K562 (cell line): ENCODE data around the gene JUND. TPM values are rescaled to one million over a fixed set of nuclear protein-coding genes. Genes with fewer than 3 reads are reported as not detected.
A peak's percentile ranks its signal among the peaks of the same experiment; 100 is the strongest.

Experiments
- BACH1 ChIP-seq: fragments of 200-800 bp; sonication (Bioruptor generic); IDR thresholded peaks from 2 replicates; pipeline ENCODE4 v1.6.1; 2016; ENCODE audit warnings: missing genetic modification characterization, missing compliant biosample characterization
- ESRRB ChIP-seq: fragments of 250-450 bp; sonication (Bioruptor Pico); IDR thresholded peaks from 2 replicates; pipeline ENCODE4 v1.5.0; 2020; ENCODE audit warnings: mild to moderate bottlenecking, moderate library complexity, borderline replicate concordance
- FOXJ2 ChIP-seq: fragments of 200-800 bp; sonication (Bioruptor generic); IDR thresholded peaks from 2 replicates; pipeline ENCODE4 v1.6.1; 2016; ENCODE audit warnings: missing genetic modification characterization, missing compliant biosample characterization
- FOXK2 ChIP-seq, 2 experiments: fragments of 450-650 bp; IDR thresholded peaks in 1 of 2; conservative IDR thresholded peaks in 1 of 2; 2 replicates each; pipeline ENCODE4 v1.6.1; 2016; ENCODE audit warnings: low read depth in 2 of 2, mild to moderate bottlenecking in 1 of 2
- MXI1 ChIP-seq: IDR thresholded peaks from 2 replicates; pipeline ENCODE4 v1.6.1; 2011; ENCODE audit warnings: low read depth, mild to moderate bottlenecking, improper control_type of control experiment, low read length
- NFYB ChIP-seq: IDR thresholded peaks from 2 replicates; pipeline ENCODE4 v1.6.1; 2011; ENCODE audit warnings: mild to moderate bottlenecking, moderate library complexity; ENCODE audit not compliant: insufficient read length; ENCODE audit errors: extremely low read depth
- PHB ChIP-seq: fragments of 250-450 bp; sonication (Bioruptor Pico); IDR thresholded peaks from 2 replicates; pipeline ENCODE4 v1.5.0; 2021
- SAFB ChIP-seq: fragments of 200-400 bp; formaldehyde crosslinking; IDR thresholded peaks from 2 replicates; pipeline ENCODE4 v1.6.1; 2017; ENCODE audit warnings: low read depth, low read length, borderline replicate concordance
- ZNF165 ChIP-seq: fragments of 250-450 bp; sonication (Bioruptor Pico); IDR thresholded peaks from 2 replicates; pipeline ENCODE4 v1.4.0; 2020; ENCODE audit warnings: borderline replicate concordance
- ZNF551 ChIP-seq: fragments of 250-450 bp; sonication (Bioruptor Pico); IDR thresholded peaks from 2 replicates; pipeline ENCODE4 v1.5.0; 2021; ENCODE audit warnings: mild to moderate bottlenecking, moderate library complexity
- ZNF644 ChIP-seq: fragments of 200-800 bp; sonication (Bioruptor generic); IDR thresholded peaks from 2 replicates; pipeline ENCODE4 v1.6.1; 2016; ENCODE audit warnings: low read depth, missing genetic modification characterization, missing compliant biosample characterization
- polyA plus RNA-seq, 8 experiments: library from polyadenylated mRNA; depleted of rRNA in 4 of 8; stranded (reverse) in 5 of 8; unstranded in 3 of 8; fragments of >200 nt; fragmentation: Nextera tagmentation in 2 of 8; fragmentation: Illumina TruSeq in 1 of 8; extraction: Ambion mirVana in 2 of 8; extraction: Trizol in 1 of 8; gene quantifications; 2 replicates each; pipeline versions ENCODE4 v1.2.1 to v1.2.3, GENCODE V29; 2011 to 2014; ENCODE audit warnings: inconsistent platforms in 1 of 8, missing spikeins in 1 of 8
- total RNA-seq, 7 experiments: library from RNA; depleted of rRNA in 6 of 7; stranded (reverse); fragments of >200 nt in 6 of 7; fragmentation: Illumina TruSeq in 2 of 7; extraction: Trizol in 2 of 7; gene quantifications; 2 replicates each; pipeline versions ENCODE4 v1.2.1 to v1.2.3, GENCODE V29; 2011 to 2021; ENCODE audit warnings: low replicate concordance in 1 of 7
- TF ChIP-seq, protein P1 (sequence below), 2 experiments: fragments of 150-350 bp in 1 of 2; IDR thresholded peaks; 2 replicates each; pipeline ENCODE4 v1.6.1; 2012 to 2016; ENCODE audit warnings: low read depth in 2 of 2, low read length in 2 of 2, mild to moderate bottlenecking in 1 of 2, moderate library complexity in 1 of 2
- TF ChIP-seq, protein P2 (sequence below): fragments of 450-650 bp; IDR thresholded peaks from 2 replicates; pipeline ENCODE4 v1.6.1; 2017; ENCODE audit warnings: antibody characterized with exemption, mild to moderate bottlenecking
- TF ChIP-seq, protein P3 (sequence below): sonication (generic); formaldehyde crosslinking; IDR thresholded peaks from 2 replicates; pipeline ENCODE4 v1.8.0; 2022; ENCODE audit warnings: mild to moderate bottlenecking, low read depth, missing genetic modification reagents
- TF ChIP-seq, protein P4 (sequence below): fragments of 250-450 bp; sonication (Bioruptor Pico); IDR thresholded peaks from 2 replicates; pipeline ENCODE4 v1.5.0; 2021; ENCODE audit warnings: mild to moderate bottlenecking, moderate library complexity

Gene JUND
- total and polyA plus RNA-seq, 9 of the 15 experiments (the other 6 are each of a cell fraction or from before 2014, with no cell fraction given), result 6.4 to 286 (median 42.3) TPM

DNA sequence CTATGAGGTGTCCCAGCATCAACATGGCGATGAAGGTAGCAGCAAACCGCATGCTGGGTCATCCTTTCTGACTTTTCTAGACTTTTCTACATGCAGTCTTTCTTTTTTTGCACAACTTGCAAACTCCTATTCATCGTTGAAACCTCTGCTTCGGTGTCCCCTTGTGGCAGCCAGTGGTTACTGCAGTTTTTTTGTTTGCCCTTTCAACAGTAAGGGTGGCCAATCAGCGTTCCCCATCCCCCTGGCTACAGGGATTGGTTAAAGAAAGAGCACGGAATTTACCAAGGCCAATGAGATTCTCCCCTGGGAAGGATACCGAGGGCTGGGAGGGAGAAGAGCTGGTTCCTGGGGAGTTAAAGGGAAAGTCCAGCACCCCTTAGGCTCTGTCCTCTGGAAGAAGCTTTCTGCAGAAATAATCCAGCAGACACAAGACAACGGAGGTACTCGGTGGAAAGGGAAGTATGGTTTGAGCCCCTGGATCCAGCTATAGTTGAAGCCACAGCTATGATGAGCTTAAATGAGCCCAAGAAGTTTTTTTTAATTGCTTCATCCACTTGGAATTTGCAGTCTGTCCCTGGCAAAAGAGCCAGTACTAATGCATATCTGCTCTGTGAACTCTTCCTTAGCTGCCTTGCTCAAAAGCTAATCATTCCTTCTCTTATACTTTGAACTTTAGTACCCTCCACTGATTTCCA is 47.1 kb upstream of the JUND start (continued):
- TF ChIP-seq, protein P1, sequence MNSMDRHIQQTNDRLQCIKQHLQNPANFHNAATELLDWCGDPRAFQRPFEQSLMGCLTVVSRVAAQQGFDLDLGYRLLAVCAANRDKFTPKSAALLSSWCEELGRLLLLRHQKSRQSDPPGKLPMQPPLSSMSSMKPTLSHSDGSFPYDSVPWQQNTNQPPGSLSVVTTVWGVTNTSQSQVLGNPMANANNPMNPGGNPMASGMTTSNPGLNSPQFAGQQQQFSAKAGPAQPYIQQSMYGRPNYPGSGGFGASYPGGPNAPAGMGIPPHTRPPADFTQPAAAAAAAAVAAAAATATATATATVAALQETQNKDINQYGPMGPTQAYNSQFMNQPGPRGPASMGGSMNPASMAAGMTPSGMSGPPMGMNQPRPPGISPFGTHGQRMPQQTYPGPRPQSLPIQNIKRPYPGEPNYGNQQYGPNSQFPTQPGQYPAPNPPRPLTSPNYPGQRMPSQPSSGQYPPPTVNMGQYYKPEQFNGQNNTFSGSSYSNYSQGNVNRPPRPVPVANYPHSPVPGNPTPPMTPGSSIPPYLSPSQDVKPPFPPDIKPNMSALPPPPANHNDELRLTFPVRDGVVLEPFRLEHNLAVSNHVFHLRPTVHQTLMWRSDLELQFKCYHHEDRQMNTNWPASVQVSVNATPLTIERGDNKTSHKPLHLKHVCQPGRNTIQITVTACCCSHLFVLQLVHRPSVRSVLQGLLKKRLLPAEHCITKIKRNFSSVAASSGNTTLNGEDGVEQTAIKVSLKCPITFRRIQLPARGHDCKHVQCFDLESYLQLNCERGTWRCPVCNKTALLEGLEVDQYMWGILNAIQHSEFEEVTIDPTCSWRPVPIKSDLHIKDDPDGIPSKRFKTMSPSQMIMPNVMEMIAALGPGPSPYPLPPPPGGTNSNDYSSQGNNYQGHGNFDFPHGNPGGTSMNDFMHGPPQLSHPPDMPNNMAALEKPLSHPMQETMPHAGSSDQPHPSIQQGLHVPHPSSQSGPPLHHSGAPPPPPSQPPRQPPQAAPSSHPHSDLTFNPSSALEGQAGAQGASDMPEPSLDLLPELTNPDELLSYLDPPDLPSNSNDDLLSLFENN (IDR thresholded peaks at IDR 0.05; ENCODE audit: low read depth in 2 of 2, low read length in 2 of 2), result no peak
- TF ChIP-seq ESRRB, result no peak
- no peak for TF ChIP-seq SAFB
- peak; percentile 86 for TF ChIP-seq NFYB
- TF ChIP-seq, protein P2, sequence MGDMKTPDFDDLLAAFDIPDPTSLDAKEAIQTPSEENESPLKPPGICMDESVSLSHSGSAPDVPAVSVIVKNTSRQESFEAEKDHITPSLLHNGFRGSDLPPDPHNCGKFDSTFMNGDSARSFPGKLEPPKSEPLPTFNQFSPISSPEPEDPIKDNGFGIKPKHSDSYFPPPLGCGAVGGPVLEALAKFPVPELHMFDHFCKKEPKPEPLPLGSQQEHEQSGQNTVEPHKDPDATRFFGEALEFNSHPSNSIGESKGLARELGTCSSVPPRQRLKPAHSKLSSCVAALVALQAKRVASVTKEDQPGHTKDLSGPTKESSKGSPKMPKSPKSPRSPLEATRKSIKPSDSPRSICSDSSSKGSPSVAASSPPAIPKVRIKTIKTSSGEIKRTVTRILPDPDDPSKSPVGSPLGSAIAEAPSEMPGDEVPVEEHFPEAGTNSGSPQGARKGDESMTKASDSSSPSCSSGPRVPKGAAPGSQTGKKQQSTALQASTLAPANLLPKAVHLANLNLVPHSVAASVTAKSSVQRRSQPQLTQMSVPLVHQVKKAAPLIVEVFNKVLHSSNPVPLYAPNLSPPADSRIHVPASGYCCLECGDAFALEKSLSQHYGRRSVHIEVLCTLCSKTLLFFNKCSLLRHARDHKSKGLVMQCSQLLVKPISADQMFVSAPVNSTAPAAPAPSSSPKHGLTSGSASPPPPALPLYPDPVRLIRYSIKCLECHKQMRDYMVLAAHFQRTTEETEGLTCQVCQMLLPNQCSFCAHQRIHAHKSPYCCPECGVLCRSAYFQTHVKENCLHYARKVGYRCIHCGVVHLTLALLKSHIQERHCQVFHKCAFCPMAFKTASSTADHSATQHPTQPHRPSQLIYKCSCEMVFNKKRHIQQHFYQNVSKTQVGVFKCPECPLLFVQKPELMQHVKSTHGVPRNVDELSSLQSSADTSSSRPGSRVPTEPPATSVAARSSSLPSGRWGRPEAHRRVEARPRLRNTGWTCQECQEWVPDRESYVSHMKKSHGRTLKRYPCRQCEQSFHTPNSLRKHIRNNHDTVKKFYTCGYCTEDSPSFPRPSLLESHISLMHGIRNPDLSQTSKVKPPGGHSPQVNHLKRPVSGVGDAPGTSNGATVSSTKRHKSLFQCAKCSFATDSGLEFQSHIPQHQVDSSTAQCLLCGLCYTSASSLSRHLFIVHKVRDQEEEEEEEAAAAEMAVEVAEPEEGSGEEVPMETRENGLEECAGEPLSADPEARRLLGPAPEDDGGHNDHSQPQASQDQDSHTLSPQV, result 0 out of 2 replicates have a peak, but pooled peaks have one; percentile 32
- TF ChIP-seq FOXK2 (conservative IDR thresholded peaks at IDR 0.05 in 1 of 2, IDR thresholded peaks at IDR 0.05 in 1 of 2; ENCODE audit: low read depth in 2 of 2), result no peak
- TF ChIP-seq, protein P3, sequence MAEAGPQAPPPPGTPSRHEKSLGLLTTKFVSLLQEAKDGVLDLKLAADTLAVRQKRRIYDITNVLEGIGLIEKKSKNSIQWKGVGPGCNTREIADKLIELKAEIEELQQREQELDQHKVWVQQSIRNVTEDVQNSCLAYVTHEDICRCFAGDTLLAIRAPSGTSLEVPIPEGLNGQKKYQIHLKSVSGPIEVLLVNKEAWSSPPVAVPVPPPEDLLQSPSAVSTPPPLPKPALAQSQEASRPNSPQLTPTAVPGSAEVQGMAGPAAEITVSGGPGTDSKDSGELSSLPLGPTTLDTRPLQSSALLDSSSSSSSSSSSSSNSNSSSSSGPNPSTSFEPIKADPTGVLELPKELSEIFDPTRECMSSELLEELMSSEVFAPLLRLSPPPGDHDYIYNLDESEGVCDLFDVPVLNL, result no peak
- no peak for TF ChIP-seq BACH1 (tag)
- TF ChIP-seq, protein P4, sequence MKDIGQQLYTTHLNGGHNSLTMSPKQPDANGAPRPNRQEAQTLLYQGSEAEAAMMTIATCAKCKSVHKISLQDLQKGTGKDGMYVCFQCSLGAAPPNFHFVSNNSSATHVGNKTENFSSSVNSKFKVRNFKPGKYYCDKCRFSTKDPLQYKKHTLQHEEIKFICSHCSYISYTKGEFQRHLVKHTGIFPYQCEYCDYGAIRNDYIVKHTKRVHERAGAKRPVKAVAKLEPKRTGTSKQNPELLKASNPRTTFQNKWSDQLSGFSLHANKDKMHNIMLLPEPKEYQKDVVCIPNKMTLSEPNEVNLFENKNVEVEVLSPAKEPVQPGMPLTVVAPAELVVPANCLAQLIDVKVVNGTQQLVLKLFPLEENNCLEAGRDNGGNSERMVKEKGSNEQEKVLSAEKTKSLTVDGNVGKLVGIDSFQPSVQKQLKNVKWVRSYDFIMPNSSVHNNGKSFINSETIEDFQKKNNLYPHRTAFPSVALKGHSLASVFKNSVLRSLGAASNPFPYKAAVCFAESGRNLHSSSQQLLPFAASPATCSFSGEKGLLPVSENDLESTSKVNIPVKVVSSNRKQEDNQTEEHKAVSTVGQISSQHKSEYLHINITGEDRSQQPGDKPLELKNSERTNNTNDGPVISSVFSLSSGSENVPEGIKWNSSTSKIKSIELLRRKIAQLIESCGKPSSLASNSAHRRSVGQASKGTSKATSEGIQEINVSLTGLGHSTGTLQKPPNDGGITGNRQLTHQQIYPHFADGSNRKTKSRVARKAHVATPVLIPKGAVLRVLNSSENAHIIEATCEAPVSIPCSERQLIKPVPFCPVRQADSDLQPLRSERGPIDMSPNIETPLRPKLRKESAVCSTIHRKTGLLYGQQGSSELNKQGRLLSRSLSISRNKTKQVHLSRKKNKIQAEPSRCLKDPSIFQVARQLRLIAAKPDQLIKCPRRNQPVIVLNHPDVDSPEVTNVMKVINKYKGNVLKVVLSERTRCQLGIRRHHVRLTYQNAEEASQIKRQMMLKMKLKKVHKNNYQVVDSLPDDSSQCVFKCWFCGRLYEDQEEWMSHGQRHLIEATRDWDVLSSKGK, result no peak
- TF ChIP-seq MXI1, result no peak
- no peak for TF ChIP-seq FOXJ2 (tag)
- no peak for TF ChIP-seq ZNF165 (CRISPR knock-in tag)
- TF ChIP-seq ZNF644 (tag), result no peak
- TF ChIP-seq ZNF551 (CRISPR knock-in tag), result no peak
- no peak for TF ChIP-seq PHB (CRISPR knock-in tag)
